Measurements from ENCODE around the gene UCMA.

The UCMA gene

GRCh38 chr10:13184730-13185514, 49.3 kb downstream of the UCMA start:
- DNase-seq, result no peak

GRCh38 chr10:13184276-13184675, 49.9 kb downstream of the UCMA start:
- DNase-seq, result no peak

- no peak for DNase-seq
These were observed 50.5 kb downstream of the UCMA start for GRCh38 chr10:13183625-13184024.

- DNase-seq, result no peak
These were observed 51.8 kb downstream of the UCMA start for GRCh38 chr10:13182424-13182823.

- no peak for DNase-seq
These were observed 53.4 kb downstream of the UCMA start for GRCh38 chr10:13180788-13181187.

GRCh38 chr10:13173616-13174015, 60.6 kb downstream of the UCMA start:
- DNase-seq, result no peak

All from fibroblast of skin of right biceps (primary cell).